ENCODE measurements around the gene PSME3.
"Not testable (repeated sequence)": the region's sequence is repeated elsewhere in the genome, so short reads cannot be mapped to it uniquely, and the experiment has no call there.

PSME3 gene

DNA sequence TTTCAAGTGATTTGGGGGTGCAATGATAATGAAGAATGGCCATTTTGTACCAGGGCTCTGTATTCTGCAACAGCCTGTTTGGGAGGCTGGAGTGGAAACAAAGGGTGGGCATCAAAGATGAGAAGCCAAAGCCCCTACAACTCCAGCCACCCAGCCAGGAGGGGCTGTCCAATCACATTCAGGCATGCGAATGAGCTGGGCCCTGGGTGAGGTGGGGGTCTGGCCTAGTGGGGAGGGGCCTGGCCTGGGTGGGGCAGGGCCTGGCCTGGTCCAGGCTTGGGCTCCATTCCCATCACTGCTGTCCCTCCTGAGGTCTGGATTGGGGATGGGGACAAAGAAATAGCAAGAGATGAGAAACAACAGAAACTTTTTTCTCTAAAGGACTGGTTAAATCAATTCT is 24.2 kb downstream of the PSME3 start:
- no peak for DNase-seq (ENCODE audit: low read depth)
- TF ChIP-seq, protein P1, sequence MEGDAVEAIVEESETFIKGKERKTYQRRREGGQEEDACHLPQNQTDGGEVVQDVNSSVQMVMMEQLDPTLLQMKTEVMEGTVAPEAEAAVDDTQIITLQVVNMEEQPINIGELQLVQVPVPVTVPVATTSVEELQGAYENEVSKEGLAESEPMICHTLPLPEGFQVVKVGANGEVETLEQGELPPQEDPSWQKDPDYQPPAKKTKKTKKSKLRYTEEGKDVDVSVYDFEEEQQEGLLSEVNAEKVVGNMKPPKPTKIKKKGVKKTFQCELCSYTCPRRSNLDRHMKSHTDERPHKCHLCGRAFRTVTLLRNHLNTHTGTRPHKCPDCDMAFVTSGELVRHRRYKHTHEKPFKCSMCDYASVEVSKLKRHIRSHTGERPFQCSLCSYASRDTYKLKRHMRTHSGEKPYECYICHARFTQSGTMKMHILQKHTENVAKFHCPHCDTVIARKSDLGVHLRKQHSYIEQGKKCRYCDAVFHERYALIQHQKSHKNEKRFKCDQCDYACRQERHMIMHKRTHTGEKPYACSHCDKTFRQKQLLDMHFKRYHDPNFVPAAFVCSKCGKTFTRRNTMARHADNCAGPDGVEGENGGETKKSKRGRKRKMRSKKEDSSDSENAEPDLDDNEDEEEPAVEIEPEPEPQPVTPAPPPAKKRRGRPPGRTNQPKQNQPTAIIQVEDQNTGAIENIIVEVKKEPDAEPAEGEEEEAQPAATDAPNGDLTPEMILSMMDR (conservative IDR thresholded peaks at IDR 0.05; ENCODE audit: low read length) = no peak
- H3K4me3 ChIP-seq (ENCODE audit: low read length) = no peak overlapping the region

DNA sequence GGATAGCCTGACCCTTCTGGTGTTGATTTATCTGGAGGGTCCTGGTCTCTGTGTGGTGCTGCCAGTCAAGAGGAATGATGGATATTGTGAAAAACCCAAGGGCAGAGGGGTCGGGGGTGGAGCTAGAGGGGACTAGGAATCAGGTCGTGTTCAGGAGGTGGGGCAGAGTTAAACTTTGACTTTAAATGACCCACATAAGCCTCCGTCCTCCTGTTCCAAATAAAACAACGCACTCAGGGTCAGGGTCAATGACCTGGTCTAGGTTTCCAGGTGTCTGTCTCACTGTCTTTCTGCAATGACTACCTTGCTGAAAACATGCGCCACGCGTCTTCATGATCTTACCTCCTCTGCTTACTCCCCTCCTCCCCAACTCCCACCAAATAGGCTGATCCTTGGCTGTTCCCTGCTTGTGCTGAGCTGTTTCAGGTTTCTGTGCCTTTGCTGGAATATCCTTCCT is 32.5 kb downstream of the PSME3 start:
- no peak overlapping the region for H3K4me3 ChIP-seq (ENCODE audit: low read length)
- TF ChIP-seq, protein P1 (conservative IDR thresholded peaks at IDR 0.05; ENCODE audit: low read length) = no peak
- no peak for DNase-seq (ENCODE audit: low read depth)

DNA sequence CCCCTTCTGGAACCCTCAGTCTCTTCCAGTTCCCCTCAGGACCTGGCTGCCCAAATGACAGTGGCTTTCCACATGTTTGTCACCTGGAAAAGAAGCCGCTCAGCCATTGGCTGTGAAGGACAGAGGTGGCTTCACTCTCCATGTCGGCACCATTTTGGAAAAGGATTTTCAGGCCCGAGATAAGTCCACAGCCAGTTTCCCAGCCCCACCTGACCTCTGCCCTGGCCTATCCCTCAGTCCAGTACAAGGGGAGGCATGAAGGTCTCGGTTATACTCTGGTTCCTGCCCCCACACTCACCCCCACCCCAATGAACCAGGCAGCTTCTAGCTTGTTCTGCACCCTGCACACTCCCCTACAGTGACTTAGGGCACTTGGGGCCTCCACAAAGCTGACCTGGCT is 33.0 kb downstream of the PSME3 start:
- TF ChIP-seq, protein P1 (conservative IDR thresholded peaks at IDR 0.05; ENCODE audit: low read length) = no peak
- H3K4me3 ChIP-seq (ENCODE audit: low read length) = no peak overlapping the region
- DNase-seq (ENCODE audit: low read depth) = no peak

DNA sequence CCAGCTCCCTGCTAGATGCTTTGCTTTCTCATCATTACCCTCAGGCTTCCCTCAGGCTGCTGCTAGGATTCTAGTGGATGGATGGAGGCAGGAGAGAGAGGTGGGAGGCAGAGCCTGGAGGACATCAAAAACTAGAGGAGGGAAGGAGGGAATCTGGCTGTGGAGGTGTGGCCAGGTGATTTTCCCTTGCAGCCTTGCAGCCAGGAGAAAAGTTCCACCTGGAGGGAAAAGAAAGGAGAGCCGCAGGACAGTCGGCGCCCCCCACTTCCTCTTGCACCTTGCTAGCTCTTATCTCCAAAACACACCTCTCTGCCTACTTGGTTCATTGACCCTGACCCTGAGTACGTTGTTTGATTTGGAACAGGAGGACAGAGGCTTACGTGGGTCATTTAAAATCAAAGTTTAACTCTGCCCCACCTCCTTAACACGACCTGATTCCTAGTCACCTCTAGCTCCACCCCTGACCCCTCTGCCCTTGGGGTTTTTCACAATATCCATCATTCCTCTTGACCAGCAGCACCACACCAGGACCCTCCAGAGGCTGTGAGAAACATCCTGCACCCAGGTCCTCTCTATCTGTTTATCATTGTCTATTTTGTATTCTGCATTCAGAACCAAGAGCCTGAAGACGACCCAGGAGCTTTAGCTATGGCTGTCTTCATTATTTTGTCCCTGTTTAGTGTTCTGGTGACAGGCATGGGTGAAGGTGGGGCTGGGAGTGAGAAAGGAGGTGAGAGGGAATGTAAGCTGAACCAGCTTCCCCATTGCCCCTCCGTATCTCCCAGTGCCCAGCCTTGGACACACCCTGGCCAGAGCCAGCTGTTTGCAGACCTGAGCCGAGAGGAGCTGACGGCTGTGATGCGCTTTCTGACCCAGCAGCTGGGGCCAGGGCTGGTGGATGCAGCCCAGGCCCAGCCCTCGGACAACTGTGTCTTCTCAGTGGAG is 33.7 kb downstream of the PSME3 start:
- TF ChIP-seq, protein P1 (conservative IDR thresholded peaks at IDR 0.05; ENCODE audit: low read length) = no peak
- H3K4me3 ChIP-seq (ENCODE audit: low read length) = no peak overlapping the region
- no peak for DNase-seq (ENCODE audit: low read depth)

DNA sequence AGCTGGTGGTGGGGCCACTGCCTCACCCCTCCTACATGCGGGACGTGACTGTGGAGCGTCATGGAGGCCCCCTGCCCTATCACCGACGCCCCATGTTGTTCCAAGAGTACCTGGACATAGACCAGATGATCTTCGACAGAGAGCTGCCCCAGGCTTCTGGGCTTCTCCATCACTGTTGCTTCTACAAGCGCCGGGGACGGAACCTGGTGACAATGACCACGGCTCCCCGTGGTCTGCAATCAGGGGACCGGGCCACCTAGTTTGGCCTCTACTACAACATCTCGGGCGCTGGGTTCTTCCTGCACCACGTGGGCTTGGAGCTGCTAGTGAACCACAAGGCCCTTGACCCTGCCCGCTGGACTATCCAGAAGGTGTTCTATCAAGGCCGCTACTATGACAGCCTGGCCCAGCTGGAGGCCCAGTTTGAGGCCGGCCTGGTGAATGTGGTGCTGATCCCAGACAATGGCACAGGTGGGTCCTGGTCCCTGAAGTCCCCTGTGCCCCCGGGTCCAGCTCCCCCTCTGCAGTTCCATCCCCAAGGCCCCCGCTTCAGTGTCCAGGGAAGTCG is 34.6 kb downstream of the PSME3 start:
- H3K4me3 ChIP-seq (ENCODE audit: low read length); DNase-seq (ENCODE audit: low read depth): not testable (repeated sequence)

DNA sequence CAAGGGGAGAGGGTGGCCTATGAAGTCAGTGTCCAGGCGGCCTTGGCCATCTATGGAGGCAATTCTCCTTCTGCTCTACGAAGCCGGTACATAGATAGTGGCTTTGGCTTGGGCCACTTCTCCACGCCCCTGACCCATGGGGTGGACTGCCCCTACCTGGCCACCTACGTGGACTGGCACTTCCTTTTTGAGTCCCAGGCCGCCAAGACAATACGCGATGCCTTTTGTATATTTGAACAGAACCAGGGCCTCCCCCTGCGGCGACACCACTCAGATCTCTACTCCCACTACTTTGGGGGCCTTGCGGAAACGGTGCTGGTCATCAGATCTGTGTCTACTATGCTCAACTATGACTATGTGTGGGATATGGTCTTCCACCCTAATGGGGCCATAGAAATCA is 35.1 kb downstream of the PSME3 start:
- TF ChIP-seq, protein P1 (conservative IDR thresholded peaks at IDR 0.05; ENCODE audit: low read length) = no peak
- H3K4me3 ChIP-seq (ENCODE audit: low read length) = no peak overlapping the region
- DNase-seq (ENCODE audit: low read depth) = no peak

DNA sequence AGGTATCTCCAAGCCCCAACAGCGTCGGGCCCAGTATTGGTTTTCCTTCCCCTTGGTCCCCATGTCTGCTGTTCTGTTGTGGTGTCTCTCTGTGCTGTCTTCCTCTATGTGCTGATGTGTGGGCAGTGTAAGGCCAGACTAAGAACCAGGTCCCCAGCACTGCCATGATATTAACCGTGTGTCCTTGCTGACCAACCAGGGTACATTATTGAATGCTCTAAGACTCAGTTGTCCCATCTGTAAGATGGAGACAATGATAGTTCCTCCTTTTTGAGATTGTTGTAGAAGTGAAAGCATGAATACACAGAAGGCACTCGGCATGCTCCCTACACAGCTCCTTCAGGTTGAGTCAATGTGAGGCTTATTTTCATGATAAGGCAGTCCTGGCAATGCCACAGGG is 38.5 kb downstream of the PSME3 start:
- TF ChIP-seq, protein P1 (conservative IDR thresholded peaks at IDR 0.05; ENCODE audit: low read length) = no peak
- no peak overlapping the region for H3K4me3 ChIP-seq (ENCODE audit: low read length)
- no peak for DNase-seq (ENCODE audit: low read depth)

Data from AG10803 (cell line).